A549 (cell line): ENCODE data around the gene LTBP3. TPM values are rescaled to one million over a fixed set of nuclear protein-coding genes. Genes with fewer than 3 reads are reported as not detected.

Experiments used
- ATAC-seq, 2 experiments: fragments of 200-7000 bp in 1 of 2; fragments of >200 bp in 1 of 2; cut with Nextera tagmentation in 1 of 2; cut with Tn5 transposase in 1 of 2; 3 replicates each; pipeline versions ENCODE4 v1.8.0 to v1.9.1; 2018 to 2020; ENCODE audit warnings: mild to moderate bottlenecking in 1 of 2, moderate library complexity in 1 of 2
- CTCF ChIA-PET: fragments of 300-600 bp; sonication (Branson Sonifier 250); formaldehyde crosslinking; extraction: SDS; loops from one replicate; lab custom pipeline; 2021; ENCODE audit warnings: antibody characterized with exemption, inconsistent platforms; lab: Yijun Ruan, JAX
- POLR2A ChIA-PET: fragments of 350-600 bp; formaldehyde crosslinking; extraction: SDS; loops from one replicate; lab custom pipeline; 2021; ENCODE audit warnings: antibody characterized with exemption, inconsistent platforms; lab: Yijun Ruan, JAX
- DNase-seq, 2 experiments: peaks; one replicate each; pipeline versions ENCODE4 v3.0.0 to v3.0.0-alpha.2; 2011 to 2016; ENCODE audit warnings: low read depth in 1 of 2, low spot score in 1 of 2
- FAIRE-seq: peaks from 2 replicates; lab custom pipeline; 2011; peaks lifted over from hg19 to GRCh38; lab: Jason Lieb, UNC
- H3K27ac ChIP-seq, 2 experiments: fragments of >200 bp; sonication (Bioruptor Twin); formaldehyde crosslinking; 3 replicates each; pipeline ENCODE4 v1.5.1; 2016 to 2017
- H3K4me1 ChIP-seq: fragments of >200 bp; sonication (Bioruptor Twin); formaldehyde crosslinking; 3 replicates; pipeline ENCODE4 v1.6.1; 2016
- H3K4me2 ChIP-seq: fragments of >200 bp; sonication (Bioruptor Twin); formaldehyde crosslinking; 3 replicates; pipeline ENCODE4 v1.6.1; 2016
- H3K4me3 ChIP-seq: fragments of >200 bp; sonication (Bioruptor Twin); formaldehyde crosslinking; 3 replicates; pipeline ENCODE4 v1.5.1; 2016
- H3K9me3 ChIP-seq: fragments of >200 bp; sonication (Bioruptor Twin); formaldehyde crosslinking; 3 replicates; pipeline ENCODE4 v1.6.1; 2016
- BCL3 ChIP-seq: fragments of >200 bp; sonication (Bioruptor Twin); formaldehyde crosslinking; IDR thresholded peaks from 3 replicates; pipeline ENCODE4 v1.6.1; 2016
- CBX2 ChIP-seq: fragments of 200-600 bp; sonication (generic); IDR thresholded peaks from 2 replicates; pipeline ENCODE4 v1.6.1; 2016; ENCODE audit warnings: low read depth, mild to moderate bottlenecking, borderline replicate concordance
- CEBPB ChIP-seq, 2 experiments: fragments of >200 bp in 1 of 2; sonication (Bioruptor Twin) in 1 of 2; formaldehyde crosslinking in 1 of 2; IDR thresholded peaks; 2 replicates each; pipeline ENCODE4 v1.6.1; 2012 to 2016
- CHD2 ChIP-seq: fragments of 150-350 bp; IDR thresholded peaks from 2 replicates; pipeline ENCODE4 v1.6.1; 2014; ENCODE audit warnings: low read length; ENCODE audit not compliant: partially characterized antibody
- CHD4 ChIP-seq: fragments of 200-600 bp; sonication (generic); IDR thresholded peaks from 2 replicates; pipeline ENCODE4 v1.6.1; 2016; ENCODE audit warnings: antibody characterized with exemption, mild to moderate bottlenecking, borderline replicate concordance
- EHMT2 ChIP-seq: fragments of 200-600 bp; sonication (generic); IDR thresholded peaks from 2 replicates; pipeline ENCODE4 v1.6.1; 2016; ENCODE audit warnings: antibody characterized with exemption, low read depth, mild to moderate bottlenecking, moderate library complexity
- FOSB ChIP-seq: fragments of 250-450 bp; sonication (Bioruptor Pico); IDR thresholded peaks from 2 replicates; pipeline ENCODE4 v1.5.0; 2020; ENCODE audit warnings: mild to moderate bottlenecking, moderate library complexity
- HEYL ChIP-seq: fragments of 250-450 bp; sonication (Bioruptor Pico); IDR thresholded peaks from 2 replicates; pipeline ENCODE4 v1.8.0; 2021; ENCODE audit warnings: mild to moderate bottlenecking, moderate library complexity
- KDM5A ChIP-seq: fragments of 200-600 bp; sonication (generic); IDR thresholded peaks from 2 replicates; pipeline ENCODE4 v1.6.1; 2016; ENCODE audit warnings: antibody characterized with exemption, mild to moderate bottlenecking
- MAFK ChIP-seq: fragments of 450-650 bp; IDR thresholded peaks from 2 replicates; pipeline ENCODE4 v1.6.1; 2014; ENCODE audit not compliant: partially characterized antibody
- MAZ ChIP-seq: fragments of 150-350 bp; IDR thresholded peaks from 2 replicates; pipeline ENCODE4 v1.6.1; 2014; ENCODE audit warnings: antibody characterized with exemption, low read depth, low read length, borderline replicate concordance
- MYC ChIP-seq: IDR thresholded peaks from 2 replicates; pipeline ENCODE4 v1.6.1; 2012; ENCODE audit warnings: mild to moderate bottlenecking, inconsistent platforms, low read length, improper control_type of control experiment, borderline replicate concordance
- NPAS2 ChIP-seq: fragments of 250-450 bp; sonication (Bioruptor Pico); IDR thresholded peaks from 2 replicates; pipeline ENCODE4 v1.8.0; 2022; ENCODE audit warnings: mild to moderate bottlenecking, moderate library complexity, borderline replicate concordance
- NR3C1 ChIP-seq: fragments of >200 bp; sonication (Bioruptor Twin); formaldehyde crosslinking; IDR thresholded peaks from 3 replicates; pipeline ENCODE4 v1.6.1; 2017
- POLR2A ChIP-seq: IDR thresholded peaks from 2 replicates; pipeline ENCODE4 v1.6.1; 2012; ENCODE audit warnings: mild to moderate bottlenecking, low read length
- RAD21 ChIP-seq, 2 experiments: fragments of >200 bp in 1 of 2; sonication (Bioruptor Twin) in 1 of 2; formaldehyde crosslinking in 1 of 2; IDR thresholded peaks in 1 of 2; conservative IDR thresholded peaks in 1 of 2; 2 replicates in 1 of 2; 3 replicates in 1 of 2; pipeline ENCODE4 v1.6.1; 2012 to 2018; ENCODE audit warnings: inconsistent platforms in 1 of 2
- RCOR1 ChIP-seq: fragments of 150-350 bp; IDR thresholded peaks from 2 replicates; pipeline ENCODE4 v1.6.1; 2014; ENCODE audit warnings: antibody characterized with exemption, low read length, low read depth
- SMC3 ChIP-seq: fragments of >200 bp; sonication (Bioruptor Twin); formaldehyde crosslinking; IDR thresholded peaks from 3 replicates; pipeline ENCODE4 v1.6.1; 2018; ENCODE audit warnings: inconsistent platforms
- TP53 ChIP-seq: fragments of 250-450 bp; sonication (Bioruptor Pico); IDR thresholded peaks from 2 replicates; pipeline ENCODE4 v1.5.0; 2021; ENCODE audit warnings: mild to moderate bottlenecking, moderate library complexity
- ZFP36 ChIP-seq: fragments of 450-650 bp; IDR thresholded peaks from 2 replicates; pipeline ENCODE4 v1.6.1; 2014; ENCODE audit warnings: borderline replicate concordance; ENCODE audit not compliant: partially characterized antibody
- ZNF302 ChIP-seq: fragments of 250-450 bp; sonication (Bioruptor Pico); IDR thresholded peaks from 2 replicates; pipeline ENCODE4 v1.9.0; 2021; ENCODE audit warnings: inconsistent platforms, mild to moderate bottlenecking, moderate library complexity
- ZSCAN20 ChIP-seq: fragments of 250-450 bp; sonication (Bioruptor Pico); IDR thresholded peaks from 2 replicates; pipeline ENCODE4 v1.8.0; 2022; ENCODE audit warnings: mild to moderate bottlenecking, moderate library complexity
- WGBS: methylation state at CpG from one replicate; pipeline ENCODE4 v1.1.6; 2017; ENCODE audit errors: missing lambda C conversion rate; 5-methylcytosine and 5-hydroxymethylcytosine counted together
- polyA plus RNA-seq, 4 experiments: library from polyadenylated mRNA; depleted of rRNA in 3 of 4; stranded (reverse); fragments of >200 nt; fragmentation: RNase III in 1 of 4; extraction: RNeasy Plus Mini Kit Qiagen cat#74134 plus additional on column Dnase treatment in 1 of 4; gene quantifications; 2 replicates in 3 of 4; 3 replicates in 1 of 4; pipeline ENCODE4 v1.2.3, GENCODE V29; 2011 to 2017
- TF ChIP-seq, protein P1 (sequence below): fragments of 250-450 bp; sonication (Bioruptor Pico); IDR thresholded peaks from 2 replicates; pipeline ENCODE4 v1.5.0; 2020; ENCODE audit warnings: low read depth, mild to moderate bottlenecking, moderate library complexity

Gene LTBP3
- polyA plus RNA-seq, 2 of the 4 experiments (the other 2 are of a cell fraction), result 28.6 to 123 TPM

DNA sequence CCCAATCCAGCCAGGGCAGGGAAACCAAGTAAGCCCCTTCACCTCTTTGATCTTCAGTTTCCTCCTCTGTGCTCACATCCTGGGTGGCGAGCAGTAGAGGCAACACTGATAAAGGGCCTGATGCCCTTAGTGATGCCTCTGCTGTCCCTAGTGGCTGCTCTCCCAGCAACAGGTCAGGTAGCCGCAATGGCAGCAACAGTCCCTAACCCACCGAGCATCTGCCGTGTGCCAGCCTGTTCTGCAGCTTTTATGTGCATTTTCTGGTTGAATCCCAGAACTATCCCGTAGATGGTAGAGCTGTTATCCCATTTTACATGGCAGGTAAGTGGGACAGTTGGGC is 28.0 kb downstream of the LTBP3 start:
- peak in 1 of 2 experiments; percentile 58 for DNase-seq
- 86% methylated on average over 5 of the region's 5 CpGs for WGBS
- CTCF ChIA-PET, result interaction anchor here (1.1 to 4.7 kb wide), 12 partner anchors 10 to 256 kb away, joined by 3 to 66 read pairs (median 6); partner anchors contain the start of gene FAM89B
- POLR2A ChIA-PET, result no interaction called here
- H3K4me3 ChIP-seq, result no peak overlapping the region
- FAIRE-seq, result no peak
- TF ChIP-seq CHD2 (no peak), RAD21 (conservative IDR thresholded peaks at IDR 0.05 in 1 of 2, IDR thresholded peaks at IDR 0.05 in 1 of 2) (peak in 1 of 2 experiments; percentile 31; a peak in 2 of 5 replicates)
- H3K4me1 ChIP-seq, result peaks cover 10% of the 10 kb centered on the region
- no peak overlapping the region for H3K4me2 ChIP-seq
- peak; percentile 67 to 79 for ATAC-seq
- no peak overlapping the region for H3K27ac ChIP-seq
- H3K9me3 ChIP-seq, result no peaks in the 10 kb centered on the region

GRCh38 chr11:65529475-65530156 is 28.5 kb downstream of the LTBP3 start:
- Histone ChIP-seq H3K4me3 (no peak overlapping the region), H3K4me2 (no peak overlapping the region), H3K27ac (no peak overlapping the region), H3K4me1 (peaks cover 10% of the 10 kb centered on the region), H3K9me3 (no peaks in the 10 kb centered on the region)
- CTCF ChIA-PET, result interaction anchor here (0.8 to 4.7 kb wide), 11 partner anchors 11 to 256 kb away, joined by 3 to 66 read pairs (median 5); no protein-coding TSS in a partner anchor
- no peak for DNase-seq
- POLR2A ChIA-PET, result no interaction called here
- TF ChIP-seq ZFP36, result peak; percentile 85
- TF ChIP-seq MYC, result no peak
- FAIRE-seq, result no peak
- 82% methylated on average over 6 of the region's 10 CpGs for WGBS
- no peak for ATAC-seq

DNA sequence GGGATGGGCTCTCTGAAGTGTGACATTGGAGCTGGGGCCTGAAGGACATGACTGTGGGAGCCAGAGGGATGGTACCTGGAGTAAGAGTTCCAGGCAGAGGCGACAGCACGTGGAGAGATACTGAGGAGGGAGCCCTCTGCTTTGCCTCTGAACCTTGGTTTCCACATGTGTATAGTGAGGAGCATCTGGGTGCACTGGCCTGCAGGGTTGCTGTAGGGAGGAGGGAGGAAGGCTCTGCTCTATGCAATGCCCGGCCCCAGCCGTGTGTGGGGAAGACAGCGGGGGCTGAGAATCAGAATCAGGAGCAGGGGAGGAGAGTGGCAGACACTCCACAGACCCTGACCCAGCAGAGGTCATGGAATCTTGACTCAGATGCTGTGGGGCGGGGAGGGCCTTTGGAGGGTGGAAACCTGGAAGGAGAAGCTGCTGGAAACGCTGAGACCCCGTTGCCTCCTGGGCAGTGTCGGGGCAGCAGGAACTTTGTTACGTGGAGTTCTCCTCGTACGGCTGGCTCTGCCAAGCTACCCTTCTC is 29.3 kb downstream of the LTBP3 start:
- H3K27ac ChIP-seq, result no peak overlapping the region
- H3K4me3 ChIP-seq, result no peak overlapping the region
- ChIA-PET POLR2A (no interaction called here), CTCF (interaction anchor here (0.8 to 4.7 kb wide), 7 partner anchors 11 to 199 kb away, joined by 3 to 66 read pairs (median 5); no protein-coding TSS in a partner anchor)
- no peaks in the 10 kb centered on the region for H3K9me3 ChIP-seq
- ATAC-seq, result no peak
- DNase-seq, result no peak
- FAIRE-seq, result no peak
- H3K4me2 ChIP-seq, result no peak overlapping the region
- peaks cover 14% of the 10 kb centered on the region for H3K4me1 ChIP-seq
- WGBS, result 93% methylated on average over 12 of the region's 12 CpGs
- TF ChIP-seq EHMT2, result no peak
- no peak for TF ChIP-seq NPAS2 (CRISPR knock-in tag)
- TF ChIP-seq CBX2, result no peak
- TF ChIP-seq TP53, result no peak
- no peak for TF ChIP-seq MAFK
- TF ChIP-seq, protein P1, sequence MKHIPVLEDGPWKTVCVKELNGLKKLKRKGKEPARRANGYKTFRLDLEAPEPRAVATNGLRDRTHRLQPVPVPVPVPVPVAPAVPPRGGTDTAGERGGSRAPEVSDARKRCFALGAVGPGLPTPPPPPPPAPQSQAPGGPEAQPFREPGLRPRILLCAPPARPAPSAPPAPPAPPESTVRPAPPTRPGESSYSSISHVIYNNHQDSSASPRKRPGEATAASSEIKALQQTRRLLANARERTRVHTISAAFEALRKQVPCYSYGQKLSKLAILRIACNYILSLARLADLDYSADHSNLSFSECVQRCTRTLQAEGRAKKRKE (CRISPR knock-in tag), result no peak
- no peak for TF ChIP-seq MYC
- TF ChIP-seq FOSB (CRISPR knock-in tag), result no peak
- no peak for TF ChIP-seq ZNF302 (CRISPR knock-in tag)
- TF ChIP-seq ZSCAN20 (CRISPR knock-in tag), result no peak
- TF ChIP-seq CHD4, result no peak
- TF ChIP-seq BCL3, result no peak
- no peak for TF ChIP-seq SMC3
- TF ChIP-seq NR3C1, result no peak
- TF ChIP-seq RCOR1, result no peak
- TF ChIP-seq MAZ, result no peak
- TF ChIP-seq CEBPB (IDR thresholded peaks at IDR 0.05), result no peak
- TF ChIP-seq KDM5A, result no peak
- TF ChIP-seq HEYL (CRISPR knock-in tag), result no peak
- no peak for TF ChIP-seq POLR2A
